Osteocyte (in vitro differentiated cells): ENCODE results near the gene LRRC26. TPM values are rescaled to one million over a fixed set of nuclear protein-coding genes. Genes with fewer than 3 reads are reported as not detected.
A peak's percentile ranks its signal among the peaks of the same experiment; 100 is the strongest.

Experiments used
- DNase-seq: peaks from one replicate; pipeline ENCODE4 v3.0.0; 2021; ENCODE audit warnings: mixed read lengths; ENCODE audit not compliant: unreplicated experiment; ENCODE audit errors: extremely low spot score
- H3K27ac Mint-ChIP-seq: one replicate; pipeline ENCODE4 v1.8.0; 2021; ENCODE audit warnings: mild to moderate bottlenecking, mixed read lengths; ENCODE audit not compliant: unreplicated experiment
- H3K27me3 Mint-ChIP-seq: one replicate; pipeline ENCODE4 v1.8.0; 2021; ENCODE audit warnings: mixed read lengths; ENCODE audit not compliant: unreplicated experiment
- H3K36me3 Mint-ChIP-seq: one replicate; pipeline ENCODE4 v1.8.0; 2021; ENCODE audit warnings: mixed read lengths; ENCODE audit not compliant: unreplicated experiment
- H3K4me1 Mint-ChIP-seq: one replicate; pipeline ENCODE4 v1.8.0; 2021; ENCODE audit warnings: mixed read lengths; ENCODE audit not compliant: unreplicated experiment
- H3K4me3 Mint-ChIP-seq: one replicate; pipeline ENCODE4 v1.8.0; 2021; ENCODE audit warnings: mild to moderate bottlenecking, moderate library complexity, mixed read lengths; ENCODE audit not compliant: unreplicated experiment
- H3K9me3 Mint-ChIP-seq: one replicate; pipeline ENCODE4 v1.8.0; 2021; ENCODE audit warnings: mixed read lengths; ENCODE audit not compliant: unreplicated experiment
- total RNA-seq: library from RNA; stranded (reverse); gene quantifications from 2 replicates; pipeline ENCODE4 v1.2.1, GENCODE V29; 2021
- TF ChIP-seq, protein P1 (sequence below): fragments of 200-600 bp; sonication (generic); IDR thresholded peaks from 2 replicates; pipeline ENCODE4 v1.5.0; 2021; ENCODE audit warnings: antibody characterized with exemption, mild to moderate bottlenecking, moderate library complexity

The LRRC26 gene
- total RNA-seq, 1 donor from 2014 or later: not detected

DNA sequence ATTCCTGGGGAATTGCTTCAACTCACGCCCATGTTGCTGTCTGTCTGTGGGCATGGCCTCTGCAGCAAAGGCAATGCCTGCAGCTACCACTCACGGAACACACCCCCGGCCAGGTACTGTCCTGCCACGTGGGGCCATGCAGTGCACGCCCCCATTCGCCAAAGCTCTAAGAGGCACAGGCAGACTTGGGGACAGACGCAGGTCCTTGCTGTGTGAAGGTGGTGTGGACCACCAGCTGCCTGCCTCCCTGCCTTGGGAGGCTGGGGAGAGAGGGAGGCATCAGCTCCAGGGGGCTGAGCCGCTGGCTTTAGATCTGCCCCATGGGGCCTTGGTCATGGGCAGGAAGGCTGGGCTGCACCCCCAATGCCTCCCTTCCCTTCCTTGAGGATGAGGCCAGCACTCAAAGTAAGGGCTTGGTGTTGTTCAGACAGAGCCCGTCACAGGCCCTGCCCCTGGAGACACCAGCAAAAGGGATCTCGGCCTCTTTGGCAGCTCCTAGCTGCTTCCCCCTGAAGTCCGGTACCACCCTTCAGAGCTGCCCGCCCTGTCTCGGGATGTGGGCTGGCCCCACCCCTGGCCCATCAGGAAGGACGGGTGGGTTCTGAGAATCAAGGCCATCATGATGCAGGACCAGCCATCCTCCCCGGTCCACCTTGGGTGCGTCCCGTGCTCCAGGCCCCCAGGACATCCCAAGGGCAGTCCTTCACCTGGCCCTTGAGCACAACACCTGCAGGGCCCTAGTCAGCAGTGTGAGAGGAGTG lies 28.6 kb downstream of the LRRC26 start:
- Mint-ChIP-seq H3K27me3 (peaks cover 32% of the 10 kb centered on the region), H3K4me3 (no peak overlapping the region), H3K9me3 (no peaks in the 10 kb centered on the region), H3K36me3 (no peaks in the 10 kb centered on the region), H3K4me1 (no peaks in the 10 kb centered on the region), H3K27ac (no peak overlapping the region)
- peak; percentile 80 for DNase-seq
- TF ChIP-seq, protein P1, sequence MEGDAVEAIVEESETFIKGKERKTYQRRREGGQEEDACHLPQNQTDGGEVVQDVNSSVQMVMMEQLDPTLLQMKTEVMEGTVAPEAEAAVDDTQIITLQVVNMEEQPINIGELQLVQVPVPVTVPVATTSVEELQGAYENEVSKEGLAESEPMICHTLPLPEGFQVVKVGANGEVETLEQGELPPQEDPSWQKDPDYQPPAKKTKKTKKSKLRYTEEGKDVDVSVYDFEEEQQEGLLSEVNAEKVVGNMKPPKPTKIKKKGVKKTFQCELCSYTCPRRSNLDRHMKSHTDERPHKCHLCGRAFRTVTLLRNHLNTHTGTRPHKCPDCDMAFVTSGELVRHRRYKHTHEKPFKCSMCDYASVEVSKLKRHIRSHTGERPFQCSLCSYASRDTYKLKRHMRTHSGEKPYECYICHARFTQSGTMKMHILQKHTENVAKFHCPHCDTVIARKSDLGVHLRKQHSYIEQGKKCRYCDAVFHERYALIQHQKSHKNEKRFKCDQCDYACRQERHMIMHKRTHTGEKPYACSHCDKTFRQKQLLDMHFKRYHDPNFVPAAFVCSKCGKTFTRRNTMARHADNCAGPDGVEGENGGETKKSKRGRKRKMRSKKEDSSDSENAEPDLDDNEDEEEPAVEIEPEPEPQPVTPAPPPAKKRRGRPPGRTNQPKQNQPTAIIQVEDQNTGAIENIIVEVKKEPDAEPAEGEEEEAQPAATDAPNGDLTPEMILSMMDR: no peak

DNA sequence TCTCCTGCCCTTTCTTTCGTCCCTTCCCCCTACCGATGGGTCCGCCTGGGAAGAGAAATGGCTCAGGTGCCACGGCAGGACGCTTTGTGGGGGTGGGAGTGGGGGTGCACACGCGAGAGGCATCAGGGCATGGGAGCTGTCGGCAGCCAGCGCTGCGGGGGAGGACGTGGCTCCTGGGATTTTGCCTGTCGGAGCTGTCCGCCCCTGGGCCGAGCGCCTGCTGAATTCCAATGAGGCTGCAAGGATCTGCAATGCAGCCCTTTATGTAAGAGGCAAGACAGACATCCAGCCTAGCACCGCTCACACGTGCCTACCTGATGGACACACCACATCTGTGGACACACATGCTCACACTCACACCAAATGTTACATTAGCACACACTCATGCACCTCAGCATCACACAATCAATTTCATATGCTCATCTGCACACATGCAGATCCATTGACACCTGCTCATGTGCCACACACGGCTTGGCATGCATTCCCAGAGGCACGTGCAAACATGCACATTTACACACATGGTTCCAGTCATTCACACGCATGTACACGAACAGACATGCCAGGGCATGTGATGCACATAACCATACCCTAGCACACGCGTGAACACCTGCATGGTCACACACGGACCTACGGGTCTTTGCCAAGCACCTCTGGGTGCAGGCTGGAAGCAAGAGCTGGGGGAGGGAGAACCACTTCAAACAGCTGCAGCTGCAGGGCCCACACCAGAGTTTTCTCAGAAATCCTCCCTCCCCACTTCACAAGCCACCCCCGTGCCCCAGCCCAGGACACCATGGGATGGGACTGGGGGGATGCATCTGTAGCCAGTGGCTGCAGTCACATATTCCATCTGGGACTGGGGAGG lies 29.5 kb downstream of the LRRC26 start:
- H3K4me1 Mint-ChIP-seq: no peaks in the 10 kb centered on the region
- no peak overlapping the region for H3K27ac Mint-ChIP-seq
- H3K9me3 Mint-ChIP-seq: no peaks in the 10 kb centered on the region
- no peaks in the 10 kb centered on the region for H3K36me3 Mint-ChIP-seq
- no peak overlapping the region for H3K4me3 Mint-ChIP-seq
- peaks cover 35% of the 10 kb centered on the region for H3K27me3 Mint-ChIP-seq
- TF ChIP-seq, protein P1: no peak
- peak; percentile 77 for DNase-seq

DNA sequence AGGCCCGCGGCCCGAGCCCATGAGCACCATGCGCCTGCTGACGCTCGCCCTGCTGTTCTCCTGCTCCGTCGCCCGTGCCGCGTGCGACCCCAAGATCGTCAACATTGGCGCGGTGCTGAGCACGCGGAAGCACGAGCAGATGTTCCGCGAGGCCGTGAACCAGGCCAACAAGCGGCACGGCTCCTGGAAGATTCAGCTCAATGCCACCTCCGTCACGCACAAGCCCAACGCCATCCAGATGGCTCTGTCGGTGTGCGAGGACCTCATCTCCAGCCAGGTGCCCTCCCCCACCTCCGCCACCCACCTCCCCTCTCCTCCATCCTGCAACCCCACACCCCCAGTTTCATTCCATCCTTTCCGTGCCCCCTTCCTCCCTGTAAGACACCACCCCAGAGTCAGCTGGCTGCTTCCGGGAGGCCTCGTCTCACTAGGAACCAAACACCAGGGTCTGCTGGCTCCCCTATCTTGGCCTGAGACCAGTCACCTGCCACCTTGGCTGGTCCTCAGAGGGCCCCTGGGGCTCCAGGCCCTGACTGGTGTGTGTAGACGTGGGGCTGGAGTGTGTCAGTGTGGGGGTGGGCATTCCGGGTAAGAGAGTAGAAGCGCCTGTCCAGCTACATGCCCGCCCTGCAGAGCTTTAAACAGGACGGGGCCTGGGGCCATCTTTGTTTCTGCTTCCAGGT lies 30.2 kb downstream of the LRRC26 start:
- peak; percentile 79 for DNase-seq
- no peaks in the 10 kb centered on the region for H3K4me1 Mint-ChIP-seq
- no peak overlapping the region for H3K27ac Mint-ChIP-seq
- TF ChIP-seq, protein P1: no peak
- H3K27me3 Mint-ChIP-seq: peaks cover 35% of the 10 kb centered on the region
- no peaks in the 10 kb centered on the region for H3K9me3 Mint-ChIP-seq
- H3K4me3 Mint-ChIP-seq: no peak overlapping the region
- H3K36me3 Mint-ChIP-seq: no peaks in the 10 kb centered on the region

DNA sequence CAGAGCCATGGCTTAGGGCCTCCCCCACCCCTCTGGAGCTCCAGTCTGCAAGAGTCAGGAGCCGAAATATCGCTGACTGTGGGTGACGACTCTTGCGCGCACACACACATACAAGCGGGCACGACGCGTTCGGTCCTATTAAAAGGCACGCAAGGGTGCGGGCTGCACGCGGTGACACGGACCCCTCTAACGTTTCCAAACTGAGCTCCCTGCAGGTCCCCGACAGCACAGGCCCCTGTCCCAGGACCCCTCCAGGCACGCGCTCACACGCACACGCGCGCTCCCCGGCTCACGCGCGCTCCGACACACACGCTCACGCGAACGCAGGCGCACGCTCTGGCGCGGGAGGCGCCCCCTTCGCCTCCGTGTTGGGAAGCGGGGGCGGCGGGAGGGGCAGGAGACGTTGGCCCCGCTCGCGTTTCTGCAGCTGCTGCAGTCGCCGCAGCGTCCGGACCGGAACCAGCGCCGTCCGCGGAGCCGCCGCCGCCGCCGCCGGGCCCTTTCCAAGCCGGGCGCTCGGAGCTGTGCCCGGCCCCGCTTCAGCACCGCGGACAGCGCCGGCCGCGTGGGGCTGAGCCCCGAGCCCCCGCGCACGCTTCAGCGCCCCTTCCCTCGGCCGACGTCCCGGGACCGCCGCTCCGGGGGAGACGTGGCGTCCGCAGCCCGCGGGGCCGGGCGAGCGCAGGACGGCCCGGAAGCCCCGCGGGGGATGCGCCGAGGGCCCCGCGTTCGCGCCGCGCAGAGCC lies 31.0 kb downstream of the LRRC26 start, which contains the start of gene GRIN1:
Gene GRIN1, plus strand, starts transcription at position 433 of the 746 bp plus-strand sequence. CDS start 333 bp downstream, outside the sequence.
- peak; percentile 86 for DNase-seq
- no peaks in the 10 kb centered on the region for H3K4me1 Mint-ChIP-seq
- no peak within 1 kb of the TSS for H3K27ac Mint-ChIP-seq
- H3K4me3 Mint-ChIP-seq: no peak within 1 kb of the TSS
- H3K27me3 Mint-ChIP-seq: peaks cover 35% of the 10 kb centered on the region
- TF ChIP-seq, protein P1: no peak
- H3K9me3 Mint-ChIP-seq: no peaks in the 10 kb centered on the region
- no peaks in the 10 kb centered on the region for H3K36me3 Mint-ChIP-seq
